GM23338 (cell line): ENCODE measurements around the gene FRG2C.
"Not testable (repeated sequence)": the region's sequence is repeated elsewhere in the genome, so short reads cannot be mapped to it uniquely, and the experiment has no call there.

Experiments used
- CREB1 ChIP-seq: fragments of 250-450 bp; sonication (Bioruptor Pico); IDR thresholded peaks from 2 replicates; pipeline ENCODE4 v1.5.0; 2020; ENCODE audit warnings: low read depth, mild to moderate bottlenecking, moderate library complexity
- CTCF ChIP-seq, 2 experiments: fragments of 200-600 bp in 1 of 2; sonication (generic) in 1 of 2; conservative IDR thresholded peaks; 2 replicates each; pipeline versions ENCODE4 v1.5.1 to v1.6.1; 2016 to 2017; ENCODE audit warnings: antibody characterized with exemption in 2 of 2, low read depth in 2 of 2, mild to moderate bottlenecking in 2 of 2, moderate library complexity in 1 of 2
- EZH2 ChIP-seq: fragments of 200-600 bp; sonication (generic); IDR thresholded peaks from one replicate; pipeline ENCODE4 v1.8.0; 2017; ENCODE audit warnings: antibody characterized with exemption, mild to moderate bottlenecking, low read depth; ENCODE audit not compliant: unreplicated experiment
- EZH2phosphoT487 ChIP-seq: fragments of 200-600 bp; sonication (generic); IDR thresholded peaks from one replicate; pipeline ENCODE4 v1.8.1; 2018; ENCODE audit warnings: antibody characterized with exemption; ENCODE audit not compliant: unreplicated experiment
- JUNB ChIP-seq: IDR thresholded peaks from one replicate; pipeline ENCODE4 v1.6.1; 2016; ENCODE audit warnings: antibody characterized with exemption; ENCODE audit not compliant: unreplicated experiment
- NANOG ChIP-seq: IDR thresholded peaks from 2 replicates; pipeline ENCODE4 v1.6.1; 2016; ENCODE audit warnings: antibody characterized with exemption, borderline replicate concordance
- POLR2AphosphoS5 ChIP-seq: IDR thresholded peaks from 2 replicates; pipeline ENCODE4 v1.6.1; 2016; ENCODE audit warnings: antibody characterized with exemption, low read depth
- REST ChIP-seq: IDR thresholded peaks from one replicate; pipeline ENCODE4 v1.6.1; 2018; ENCODE audit warnings: antibody characterized with exemption; ENCODE audit not compliant: unreplicated experiment
- ZNF114 ChIP-seq: fragments of 250-450 bp; sonication (Bioruptor Pico); IDR thresholded peaks from 2 replicates; pipeline ENCODE4 v1.5.0; 2020; ENCODE audit warnings: mild to moderate bottlenecking, moderate library complexity
- ZNF331 ChIP-seq: fragments of 250-450 bp; sonication (Bioruptor Pico); IDR thresholded peaks from 2 replicates; pipeline ENCODE4 v1.5.0; 2020; ENCODE audit warnings: low read depth, mild to moderate bottlenecking, moderate library complexity
- ZNF462 ChIP-seq: fragments of 250-450 bp; sonication (Bioruptor Pico); IDR thresholded peaks from 2 replicates; pipeline ENCODE4 v1.5.0; 2020; ENCODE audit warnings: mild to moderate bottlenecking, moderate library complexity

GRCh38 chr3:75665626-75666025 lies 1.5 kb downstream of the FRG2C start:
- not testable (repeated sequence) for TF ChIP-seq ZNF331 (CRISPR knock-in tag); CTCF (conservative IDR thresholded peaks at IDR 0.05; ENCODE audit: low read depth in 2 of 2); POLR2AphosphoS5; EZH2phosphoT487; REST; EZH2; ZNF462 (CRISPR knock-in tag); CREB1 (CRISPR knock-in tag); NANOG; JUNB; ZNF114
